ENCODE results near the gene PXMP4.
A peak's percentile ranks its signal among the peaks of the same experiment; 100 is the strongest.

PXMP4 gene

GRCh38 chr20:33731693-33732165 lies 11.6 kb upstream of the PXMP4 start, which contains the start of gene ZNF341:
Gene ZNF341, plus strand, starts transcription at chr20:33731996. Its CDS starts 26 bp downstream, at chr20:33732022.
- peak; percentile 80 for DNase-seq

- no peak for DNase-seq
Measured at GRCh38 chr20:33730946-33731692, 11.0 kb upstream of the PXMP4 start.

- DNase-seq = no peak
Measured at GRCh38 chr20:33729101-33729500, 9.0 kb upstream of the PXMP4 start.

GRCh38 chr20:33728463-33728862 lies 8.4 kb upstream of the PXMP4 start:
- no peak for DNase-seq

- DNase-seq = no peak
Measured at GRCh38 chr20:33727806-33728205, 7.7 kb upstream of the PXMP4 start.

GRCh38 chr20:33727115-33727479 lies 7.0 kb upstream of the PXMP4 start:
- DNase-seq = no peak

GRCh38 chr20:33725607-33726264 lies 5.6 kb upstream of the PXMP4 start:
- DNase-seq = no peak

GRCh38 chr20:33724439-33725094 lies 4.5 kb upstream of the PXMP4 start:
- no peak for DNase-seq

GRCh38 chr20:33721391-33722140 lies 1.5 kb upstream of the PXMP4 start:
- no peak for DNase-seq

- no peak for DNase-seq
Measured at GRCh38 chr20:33719277-33719988, 677 bp downstream of the PXMP4 start.

GRCh38 chr20:33716498-33716897 lies 3.6 kb downstream of the PXMP4 start:
- no peak for DNase-seq

- DNase-seq = no peak
Measured at GRCh38 chr20:33713865-33714367, 6.2 kb downstream of the PXMP4 start.

GRCh38 chr20:33711446-33711738 lies 8.7 kb downstream of the PXMP4 start:
- DNase-seq = no peak

- no peak for DNase-seq
Measured at GRCh38 chr20:33710681-33711445, 9.2 kb downstream of the PXMP4 start.

GRCh38 chr20:33709905-33710541 lies 10.1 kb downstream of the PXMP4 start:
- DNase-seq = no peak

GRCh38 chr20:33709398-33709797 lies 10.7 kb downstream of the PXMP4 start:
- no peak for DNase-seq

GRCh38 chr20:33707668-33708067 lies 12.4 kb downstream of the PXMP4 start:
- no peak for DNase-seq

GRCh38 chr20:33704197-33704924 lies 15.7 kb downstream of the PXMP4 start:
- no peak for DNase-seq

GRCh38 chr20:33703498-33704137 lies 16.5 kb downstream of the PXMP4 start:
- no peak for DNase-seq

GRCh38 chr20:33702861-33703260 lies 17.2 kb downstream of the PXMP4 start:
- DNase-seq = no peak
